Panc1 (cell line): ENCODE measurements around the gene DTHD1. TPM values are rescaled to one million over a fixed set of nuclear protein-coding genes. Genes with fewer than 3 reads are reported as not detected.

Experiments
- ATAC-seq: fragments of 200-7000 bp; cut with Tn5 transposase; 2 replicates; pipeline ENCODE4 v1.9.1; 2020; ENCODE audit warnings: mild to moderate bottlenecking, moderate library complexity
- BruUV-seq: library from RNA; stranded (reverse); fragments of 400-500 nt; replicated peaks from 2 replicates; lab custom pipeline; 2021; lab: Mats Ljungman, UMichigan
- CTCF ChIA-PET: fragments of 300-600 bp; sonication (Branson Sonifier 250); formaldehyde crosslinking; loops from one replicate; lab custom pipeline; 2022; ENCODE audit warnings: antibody characterized with exemption; lab: Charles Lee
- POLR2A ChIA-PET: fragments of 300-600 bp; sonication (Branson Sonifier 250); formaldehyde crosslinking; loops from one replicate; lab custom pipeline; 2022; ENCODE audit warnings: antibody characterized with exemption; lab: Charles Lee
- DNase-seq: peaks from one replicate; pipeline ENCODE4 v3.0.0-alpha.2; 2010; ENCODE audit warnings: low read depth, low spot score
- H3K27ac ChIP-seq: 2 replicates; pipeline ENCODE4 v1.5.1; 2011; ENCODE audit warnings: mild to moderate bottlenecking, low read length, inconsistent platforms
- H3K27me3 ChIP-seq: fragments of 200-500 bp; sonication (Bioruptor generic); 2 replicates; pipeline ENCODE4 v1.6.0; 2014; ENCODE audit warnings: low read length, inconsistent platforms; ENCODE audit not compliant: control insufficient read depth, insufficient read depth
- H3K36me3 ChIP-seq: fragments of 200-500 bp; sonication (Bioruptor generic); 2 replicates; pipeline ENCODE4 v1.5.1; 2014; ENCODE audit warnings: inconsistent platforms, mild to moderate bottlenecking, low read length, moderate library complexity; ENCODE audit not compliant: control insufficient read depth, insufficient read depth
- H3K4me1 ChIP-seq: 2 replicates; pipeline ENCODE4 v1.5.1; 2011; ENCODE audit warnings: inconsistent platforms, mild to moderate bottlenecking, low read length, moderate library complexity; ENCODE audit not compliant: control insufficient read depth, insufficient read depth
- H3K4me3 ChIP-seq, 2 experiments: 2 replicates each; pipeline ENCODE4 v1.5.1; 2011 to 2012; ENCODE audit warnings: low read depth in 2 of 2, low read length in 2 of 2, mild to moderate bottlenecking in 2 of 2, inconsistent platforms in 1 of 2, moderate library complexity in 1 of 2
- H3K9me3 ChIP-seq: fragments of 200-500 bp; sonication (Bioruptor generic); 2 replicates; pipeline ENCODE4 v1.5.1; 2014; ENCODE audit warnings: low read depth, mild to moderate bottlenecking, inconsistent platforms, low read length, moderate library complexity; ENCODE audit not compliant: control insufficient read depth, insufficient read depth
- POLR2AphosphoS5 ChIP-seq: IDR thresholded peaks from 2 replicates; pipeline ENCODE4 v1.6.1; 2012; ENCODE audit warnings: mild to moderate bottlenecking, low read depth, low read length, moderate library complexity
- SIN3A ChIP-seq: IDR thresholded peaks from 2 replicates; pipeline ENCODE4 v1.6.1; 2012; ENCODE audit warnings: low read depth, mild to moderate bottlenecking, low read length, moderate library complexity, borderline replicate concordance; ENCODE audit not compliant: insufficient read depth
- TCF7L2 ChIP-seq: IDR thresholded peaks from 2 replicates; pipeline ENCODE4 v1.6.1; 2011; ENCODE audit warnings: mild to moderate bottlenecking, low read depth, low read length, inconsistent platforms
- in situ Hi-C: cut with HindIII; loops from 2 replicates; pipeline ENCODE4 v1.10.0; 2016; ENCODE audit warnings: low sequenced_read_pairs, low pct_unique_long_range_greater_than_20kb
- intact Hi-C: fragments of 100-400 bp; cut with micrococcal nuclease; formaldehyde crosslinking; loops from one replicate; pipeline ENCODE4 v1.10.0; 2022; ENCODE audit not compliant: unreplicated experiment
- total RNA-seq: library from RNA; stranded (reverse); gene quantifications from one replicate; pipeline ENCODE4 v1.2.1, GENCODE V29; 2021; ENCODE audit not compliant: unreplicated experiment
- TF ChIP-seq, protein P1 (sequence below), 2 experiments: IDR thresholded peaks; 2 replicates each; pipeline ENCODE4 v1.6.1; 2011 to 2012; ENCODE audit warnings: low read depth in 2 of 2, control low read depth in 1 of 2, low read length in 1 of 2, mild to moderate bottlenecking in 1 of 2, moderate library complexity in 1 of 2; ENCODE audit not compliant: insufficient read depth in 1 of 2
- TF ChIP-seq, protein P2 (sequence below): fragments of 450-650 bp; IDR thresholded peaks from 2 replicates; pipeline ENCODE4 v1.5.1; 2017; ENCODE audit warnings: mild to moderate bottlenecking

The DTHD1 gene
- total RNA-seq, 1 experiment from 2014 or later = not detected

DNA sequence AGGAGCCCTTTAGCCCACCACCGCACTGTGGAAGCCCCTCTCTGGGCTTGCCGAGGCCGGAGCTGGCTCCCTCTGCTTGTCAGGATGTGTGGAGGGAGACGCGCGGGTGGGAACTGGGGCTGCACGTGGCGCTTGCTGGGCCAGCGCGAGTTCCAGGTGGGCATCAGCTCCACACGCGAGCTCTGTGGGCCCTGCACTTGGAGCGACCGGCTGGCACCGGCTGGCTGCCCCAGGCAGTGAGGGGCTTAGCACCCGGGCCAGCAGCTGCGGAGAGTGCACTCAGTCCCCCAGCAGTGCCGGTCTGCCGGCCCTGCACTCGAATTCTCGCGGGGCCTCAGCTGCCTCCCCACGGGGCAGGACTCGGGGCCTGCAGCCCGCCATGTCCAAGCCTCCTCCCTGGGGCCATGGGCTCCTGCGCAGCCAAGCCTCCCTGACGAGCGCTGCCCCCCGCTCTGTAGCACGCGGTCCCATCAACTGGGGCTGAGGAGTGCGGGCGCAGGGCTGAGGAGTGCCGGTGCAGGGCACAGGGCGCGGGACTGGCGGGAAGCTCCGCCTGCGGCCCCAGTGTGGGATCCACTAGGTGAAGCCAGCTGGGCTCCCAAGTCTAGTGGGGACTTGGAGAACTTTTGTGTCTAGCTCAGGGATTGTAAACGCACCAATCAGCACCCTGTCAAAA, 93.6 kb downstream of the DTHD1 start:
- ATAC-seq (no peak), DNase-seq (no peak)
- no peak overlapping the region for H3K27ac ChIP-seq
- H3K9me3 ChIP-seq = 0 out of 2 replicates have a peak, but pooled peaks cover 4% of the 10 kb centered on the region
- H3K4me1 ChIP-seq = no peaks in the 10 kb centered on the region
- in situ Hi-C loops = no loop called here
- intact Hi-C loops = no loop called here
- no peaks in the 10 kb centered on the region for H3K27me3 ChIP-seq
- ChIA-PET POLR2A (no interaction called here), CTCF (no interaction called here)
- H3K36me3 ChIP-seq = no peaks in the 10 kb centered on the region
- no peak overlapping the region for H3K4me3 ChIP-seq
- no peak for TF ChIP-seq SIN3A
- TF ChIP-seq TCF7L2 = no peak
- TF ChIP-seq, protein P1, sequence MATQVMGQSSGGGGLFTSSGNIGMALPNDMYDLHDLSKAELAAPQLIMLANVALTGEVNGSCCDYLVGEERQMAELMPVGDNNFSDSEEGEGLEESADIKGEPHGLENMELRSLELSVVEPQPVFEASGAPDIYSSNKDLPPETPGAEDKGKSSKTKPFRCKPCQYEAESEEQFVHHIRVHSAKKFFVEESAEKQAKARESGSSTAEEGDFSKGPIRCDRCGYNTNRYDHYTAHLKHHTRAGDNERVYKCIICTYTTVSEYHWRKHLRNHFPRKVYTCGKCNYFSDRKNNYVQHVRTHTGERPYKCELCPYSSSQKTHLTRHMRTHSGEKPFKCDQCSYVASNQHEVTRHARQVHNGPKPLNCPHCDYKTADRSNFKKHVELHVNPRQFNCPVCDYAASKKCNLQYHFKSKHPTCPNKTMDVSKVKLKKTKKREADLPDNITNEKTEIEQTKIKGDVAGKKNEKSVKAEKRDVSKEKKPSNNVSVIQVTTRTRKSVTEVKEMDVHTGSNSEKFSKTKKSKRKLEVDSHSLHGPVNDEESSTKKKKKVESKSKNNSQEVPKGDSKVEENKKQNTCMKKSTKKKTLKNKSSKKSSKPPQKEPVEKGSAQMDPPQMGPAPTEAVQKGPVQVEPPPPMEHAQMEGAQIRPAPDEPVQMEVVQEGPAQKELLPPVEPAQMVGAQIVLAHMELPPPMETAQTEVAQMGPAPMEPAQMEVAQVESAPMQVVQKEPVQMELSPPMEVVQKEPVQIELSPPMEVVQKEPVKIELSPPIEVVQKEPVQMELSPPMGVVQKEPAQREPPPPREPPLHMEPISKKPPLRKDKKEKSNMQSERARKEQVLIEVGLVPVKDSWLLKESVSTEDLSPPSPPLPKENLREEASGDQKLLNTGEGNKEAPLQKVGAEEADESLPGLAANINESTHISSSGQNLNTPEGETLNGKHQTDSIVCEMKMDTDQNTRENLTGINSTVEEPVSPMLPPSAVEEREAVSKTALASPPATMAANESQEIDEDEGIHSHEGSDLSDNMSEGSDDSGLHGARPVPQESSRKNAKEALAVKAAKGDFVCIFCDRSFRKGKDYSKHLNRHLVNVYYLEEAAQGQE (IDR thresholded peaks at IDR 0.05; ENCODE audit: insufficient read depth in 1 of 2, low read depth in 2 of 2, low read length in 1 of 2) = no peak
- TF ChIP-seq POLR2AphosphoS5 = no peak
- no TSS peak for BruUV-seq

DNA sequence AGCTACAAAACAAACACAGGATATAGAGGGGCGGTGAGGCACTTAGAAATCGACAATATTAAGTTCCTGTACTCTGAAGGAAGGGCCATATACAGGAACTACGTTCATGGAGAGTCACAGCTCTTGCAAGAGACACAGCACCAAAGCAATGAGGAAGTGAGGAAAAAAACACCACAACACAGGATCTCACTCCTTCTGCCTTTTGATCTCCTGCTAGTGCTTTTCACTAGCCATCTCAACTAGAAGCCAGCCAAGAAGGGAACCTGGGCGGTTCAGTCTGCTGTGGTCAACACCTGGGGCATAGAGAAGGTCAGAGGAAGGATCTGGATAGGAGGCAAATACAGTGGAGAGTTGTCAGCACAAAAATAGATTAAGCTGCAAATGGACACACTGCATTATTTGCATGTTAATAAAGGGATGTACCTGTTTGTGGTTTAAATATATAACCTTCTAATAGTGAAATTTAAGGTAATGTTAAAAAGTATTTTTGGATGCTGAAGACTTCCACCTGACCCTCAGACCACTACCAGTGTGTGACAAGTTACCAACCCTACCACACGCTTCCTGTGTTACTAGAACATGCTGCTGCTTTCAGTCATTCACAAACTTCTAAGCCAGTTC, 104.6 kb downstream of the DTHD1 start:
- ChIA-PET POLR2A (no interaction called here), CTCF (interaction anchor here (1.4 kb wide), 1 partner anchor 14 kb away, joined by 4 read pairs; no protein-coding TSS in a partner anchor)
- in situ Hi-C loops = no loop called here
- H3K27me3 ChIP-seq = no peaks in the 10 kb centered on the region
- no TSS peak for BruUV-seq
- intact Hi-C loops = no loop called here
- DNase-seq (no peak), ATAC-seq (no peak)
- H3K9me3 ChIP-seq = no peaks in the 10 kb centered on the region
- no peak overlapping the region for H3K27ac ChIP-seq
- no peak for TF ChIP-seq SIN3A
- TF ChIP-seq, protein P1 (IDR thresholded peaks at IDR 0.05; ENCODE audit: insufficient read depth in 1 of 2, low read depth in 2 of 2, low read length in 1 of 2) = no peak
- no peak for TF ChIP-seq TCF7L2
- TF ChIP-seq, protein P2, sequence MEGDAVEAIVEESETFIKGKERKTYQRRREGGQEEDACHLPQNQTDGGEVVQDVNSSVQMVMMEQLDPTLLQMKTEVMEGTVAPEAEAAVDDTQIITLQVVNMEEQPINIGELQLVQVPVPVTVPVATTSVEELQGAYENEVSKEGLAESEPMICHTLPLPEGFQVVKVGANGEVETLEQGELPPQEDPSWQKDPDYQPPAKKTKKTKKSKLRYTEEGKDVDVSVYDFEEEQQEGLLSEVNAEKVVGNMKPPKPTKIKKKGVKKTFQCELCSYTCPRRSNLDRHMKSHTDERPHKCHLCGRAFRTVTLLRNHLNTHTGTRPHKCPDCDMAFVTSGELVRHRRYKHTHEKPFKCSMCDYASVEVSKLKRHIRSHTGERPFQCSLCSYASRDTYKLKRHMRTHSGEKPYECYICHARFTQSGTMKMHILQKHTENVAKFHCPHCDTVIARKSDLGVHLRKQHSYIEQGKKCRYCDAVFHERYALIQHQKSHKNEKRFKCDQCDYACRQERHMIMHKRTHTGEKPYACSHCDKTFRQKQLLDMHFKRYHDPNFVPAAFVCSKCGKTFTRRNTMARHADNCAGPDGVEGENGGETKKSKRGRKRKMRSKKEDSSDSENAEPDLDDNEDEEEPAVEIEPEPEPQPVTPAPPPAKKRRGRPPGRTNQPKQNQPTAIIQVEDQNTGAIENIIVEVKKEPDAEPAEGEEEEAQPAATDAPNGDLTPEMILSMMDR = no peak
- no peak for TF ChIP-seq POLR2AphosphoS5
- no peaks in the 10 kb centered on the region for H3K4me1 ChIP-seq
- H3K36me3 ChIP-seq = no peaks in the 10 kb centered on the region
- no peak overlapping the region for H3K4me3 ChIP-seq
